Stimulated activated memory B cell treated with anti-CD40 and anti-IgM and Interleukin-4, amounts not matched to agents 10 μg/mL and 1 μg/mL and 100 μg/mL, for 72 hours (primary cell): ENCODE data around the gene LILRA5.
"Not testable (repeated sequence)": the region's sequence is repeated elsewhere in the genome, so short reads cannot be mapped to it uniquely, and the experiment has no call there.

Source experiments
- ATAC-seq: fragments of 150-1000 bp; cut with Tn5 transposase; 2 replicates; pipeline ENCODE4 v1.10.0; 2021
- H3K27ac Mint-ChIP-seq: one replicate; pipeline ENCODE4 v1.8.0; 2022; ENCODE audit warnings: mild to moderate bottlenecking, mixed read lengths
- H3K27me3 Mint-ChIP-seq: one replicate; pipeline ENCODE4 v1.8.0; 2022; ENCODE audit warnings: mixed read lengths
- H3K36me3 Mint-ChIP-seq: one replicate; pipeline ENCODE4 v1.8.0; 2022; ENCODE audit warnings: mixed read lengths
- H3K4me1 Mint-ChIP-seq: one replicate; pipeline ENCODE4 v1.8.0; 2022; ENCODE audit warnings: mixed read lengths
- H3K4me3 Mint-ChIP-seq: one replicate; pipeline ENCODE4 v1.8.0; 2022; ENCODE audit warnings: mild to moderate bottlenecking, moderate library complexity, mixed read lengths
- H3K9me3 Mint-ChIP-seq: one replicate; pipeline ENCODE4 v1.8.0; 2022; ENCODE audit warnings: mixed read lengths

Gene LILRA5

DNA sequence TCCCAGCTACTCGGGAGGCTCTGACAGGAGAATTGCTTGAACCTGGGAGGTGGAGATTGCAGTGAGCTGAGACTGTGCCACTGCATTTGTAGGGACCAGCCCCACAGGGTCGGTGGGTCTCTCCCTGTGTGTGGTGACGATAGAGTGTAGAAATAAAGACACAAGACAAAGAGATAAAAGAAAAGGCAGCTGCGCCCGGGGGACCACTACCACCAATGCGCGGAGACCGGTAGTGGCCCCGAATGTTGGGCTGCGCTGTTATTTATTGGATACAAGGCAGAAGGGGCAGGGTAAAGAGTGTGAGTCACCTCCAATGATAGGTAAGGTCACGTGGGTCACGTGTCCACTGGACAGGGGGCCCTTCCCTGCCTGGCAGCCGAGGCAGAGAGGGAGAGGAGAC, 9.3 kb upstream of the LILRA5 start:
- not testable (repeated sequence) for H3K9me3 Mint-ChIP-seq, H3K36me3 Mint-ChIP-seq, ATAC-seq, H3K27ac Mint-ChIP-seq, H3K4me3 Mint-ChIP-seq, H3K27me3 Mint-ChIP-seq
- H3K4me1 Mint-ChIP-seq, result peaks cover 34% of the 10 kb centered on the region

DNA sequence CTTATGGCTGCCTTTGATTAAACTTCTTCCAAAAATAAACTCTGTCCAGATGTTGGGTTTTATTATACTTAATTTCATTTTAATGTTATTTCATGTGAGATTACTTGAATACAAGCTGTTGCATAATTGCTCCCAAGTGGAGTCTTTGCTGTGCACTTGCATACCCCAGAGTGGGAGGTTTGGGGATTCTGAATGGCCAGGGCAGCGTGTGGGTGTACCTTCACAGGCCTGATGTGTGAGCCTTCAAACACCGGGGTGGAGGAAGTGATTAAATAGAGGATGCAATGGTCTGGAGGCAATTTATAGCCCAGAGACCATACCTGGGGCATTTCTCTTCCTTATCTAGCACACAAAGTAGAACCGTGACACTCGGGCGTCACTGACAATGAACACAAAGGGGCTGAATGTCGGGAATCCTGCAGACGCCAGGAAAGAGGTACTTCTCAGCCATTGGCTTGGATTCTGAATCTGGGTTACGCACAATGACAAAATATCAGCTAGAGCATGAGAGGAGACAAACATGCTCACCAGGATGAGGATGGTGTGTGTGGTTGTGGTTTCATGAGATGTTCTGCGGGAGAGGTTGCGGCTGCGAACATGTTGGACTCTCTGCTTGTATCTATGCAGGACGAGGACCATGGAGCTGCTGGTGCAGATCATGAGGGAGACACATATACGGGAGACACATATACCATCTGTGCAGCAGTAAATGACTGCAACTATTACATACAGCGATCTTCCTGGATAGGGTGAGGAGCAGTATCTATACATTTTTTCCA, 7.1 kb upstream of the LILRA5 start:
- peaks cover 17% of the 10 kb centered on the region for H3K4me1 Mint-ChIP-seq
- peaks cover 3% of the 10 kb centered on the region for H3K9me3 Mint-ChIP-seq
- ATAC-seq, result no peak
- H3K36me3 Mint-ChIP-seq, result no peaks in the 10 kb centered on the region
- H3K27ac Mint-ChIP-seq, result no peak overlapping the region
- no peak overlapping the region for H3K4me3 Mint-ChIP-seq
- H3K27me3 Mint-ChIP-seq, result no peaks in the 10 kb centered on the region

DNA sequence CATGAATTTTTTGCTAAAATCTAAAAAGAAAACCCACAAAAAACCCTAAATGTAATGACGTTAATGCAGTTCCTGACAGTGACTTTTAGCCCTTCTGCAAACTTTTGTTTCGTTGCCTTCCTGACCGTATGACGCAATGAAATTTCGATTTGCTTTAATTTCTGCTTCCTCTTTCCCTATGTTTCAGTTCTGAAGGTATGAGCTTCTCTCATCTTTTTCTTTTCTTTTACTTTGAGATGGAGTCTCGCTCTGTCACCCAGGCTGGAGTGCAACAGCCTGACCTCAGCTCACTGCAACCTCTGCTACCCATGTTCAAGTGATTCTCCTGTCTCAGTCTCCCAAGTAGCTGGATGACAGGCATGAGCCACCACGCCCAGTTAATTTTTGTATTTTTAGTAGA, 6.1 kb upstream of the LILRA5 start:
- peak overlapping the region; percentile 54 for H3K4me3 Mint-ChIP-seq
- H3K27ac Mint-ChIP-seq, result peak overlapping the region; percentile 55
- H3K9me3 Mint-ChIP-seq, result peaks cover 3% of the 10 kb centered on the region
- ATAC-seq, result peak; percentile 64
- no peaks in the 10 kb centered on the region for H3K27me3 Mint-ChIP-seq
- H3K36me3 Mint-ChIP-seq, result no peaks in the 10 kb centered on the region
- H3K4me1 Mint-ChIP-seq, result peaks cover 13% of the 10 kb centered on the region

DNA sequence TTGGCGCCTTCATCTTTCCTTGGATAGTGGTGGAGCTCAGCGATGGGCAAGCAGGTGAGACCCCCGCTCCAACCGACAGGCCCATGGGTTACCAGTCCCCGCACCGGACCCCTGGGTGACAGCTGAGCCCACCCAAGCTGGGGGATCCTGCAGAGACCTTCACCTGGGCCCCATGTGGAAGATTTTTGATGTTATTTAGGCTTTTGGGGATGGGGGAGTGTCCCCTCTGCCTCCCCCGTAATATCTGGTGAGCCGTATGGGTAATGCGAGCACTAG, 4.9 kb upstream of the LILRA5 start:
- Mint-ChIP-seq H3K36me3 (no peaks in the 10 kb centered on the region), H3K27me3 (no peaks in the 10 kb centered on the region), H3K4me1 (peaks cover 17% of the 10 kb centered on the region), H3K4me3 (no peak overlapping the region), H3K9me3 (peaks cover 3% of the 10 kb centered on the region), H3K27ac (no peak overlapping the region)
- ATAC-seq, result no peak

DNA sequence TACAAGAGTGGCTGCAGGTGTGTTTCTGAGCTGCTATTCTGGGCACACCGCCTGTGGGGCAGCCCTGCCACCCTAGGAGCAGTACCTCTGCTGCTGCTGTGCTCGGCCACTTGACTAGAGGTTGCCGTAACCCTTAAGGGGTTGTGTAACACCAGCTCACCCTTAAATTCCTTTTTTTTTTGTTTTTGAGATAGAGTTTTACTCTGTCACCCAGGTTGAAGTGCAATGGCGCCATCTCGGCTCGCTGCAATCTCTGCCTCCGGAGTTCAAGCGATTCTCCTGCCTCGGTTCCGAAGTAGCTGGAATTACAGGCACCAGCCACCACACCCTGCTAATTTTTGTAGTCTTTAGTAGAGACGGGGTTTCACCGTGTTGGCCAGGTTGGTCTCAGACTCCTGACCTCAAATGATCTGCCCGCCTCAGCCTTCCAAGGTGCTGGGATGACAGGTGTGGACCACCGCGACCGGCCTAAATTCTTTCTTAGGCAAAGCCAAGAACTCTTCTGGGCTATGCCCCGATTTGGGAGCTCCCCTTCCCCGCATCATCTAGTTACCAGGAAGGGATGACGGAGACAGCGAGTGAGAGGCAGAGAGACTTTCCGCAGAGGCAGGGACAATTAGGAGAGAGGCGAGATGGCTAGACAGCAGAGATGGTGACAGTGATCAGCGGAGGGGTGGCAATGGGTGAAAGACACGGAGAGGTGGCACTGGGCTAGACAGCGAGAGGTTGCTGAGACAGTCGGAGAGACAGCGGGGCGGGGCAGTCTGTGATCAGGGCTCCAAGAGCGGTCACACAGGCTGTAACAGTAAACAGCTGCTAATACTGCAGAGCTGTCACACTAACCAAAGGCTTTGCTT, 4.4 kb upstream of the LILRA5 start:
- Mint-ChIP-seq H3K27ac (no peak overlapping the region), H3K4me1 (peaks cover 23% of the 10 kb centered on the region), H3K9me3 (peaks cover 3% of the 10 kb centered on the region), H3K36me3 (no peaks in the 10 kb centered on the region), H3K27me3 (peaks cover 5% of the 10 kb centered on the region), H3K4me3 (no peak overlapping the region)
- no peak for ATAC-seq

DNA sequence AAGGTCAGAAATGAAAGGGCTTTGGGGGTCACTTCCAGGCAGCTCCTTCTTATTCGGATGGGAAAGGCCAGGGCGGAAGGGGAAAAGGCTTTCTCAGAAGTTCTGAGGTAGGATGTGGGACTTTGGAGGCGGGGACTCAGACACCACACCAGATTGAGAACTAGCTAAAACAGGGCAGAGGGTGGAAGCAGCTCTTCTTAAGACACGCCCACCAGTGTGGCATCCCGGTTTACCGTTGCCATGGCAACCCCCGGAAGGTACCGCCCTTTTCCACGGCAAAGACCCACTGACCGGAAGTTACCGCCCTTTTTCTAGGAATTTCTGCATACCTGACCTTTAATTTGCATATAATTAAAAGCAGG, 3.8 kb upstream of the LILRA5 start:
- ATAC-seq, result no peak
- Mint-ChIP-seq H3K9me3 (peaks cover 2% of the 10 kb centered on the region), H3K36me3 (no peaks in the 10 kb centered on the region), H3K4me3 (no peak overlapping the region), H3K4me1 (peaks cover 28% of the 10 kb centered on the region), H3K27me3 (peaks cover 10% of the 10 kb centered on the region), H3K27ac (no peak overlapping the region)

DNA sequence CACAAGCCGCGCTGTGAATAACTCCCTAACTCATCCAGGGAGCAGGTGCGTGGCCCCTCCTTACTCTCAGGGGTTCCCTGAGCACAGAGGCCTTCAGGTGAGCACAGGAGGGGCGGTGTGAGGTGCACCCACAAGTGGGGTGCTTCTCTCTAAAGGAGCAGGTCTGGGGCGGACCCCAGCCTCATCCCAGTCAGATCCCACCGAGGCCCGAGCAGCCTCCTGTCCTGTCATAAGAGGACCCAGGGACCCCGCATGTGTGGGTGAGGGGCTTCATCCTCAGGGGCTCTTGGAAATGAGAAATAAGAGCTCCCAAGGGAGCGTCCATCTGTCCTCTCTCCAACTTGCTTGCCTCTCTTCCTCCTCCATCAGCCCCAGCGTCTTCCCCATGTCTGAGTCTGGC, 3.0 kb upstream of the LILRA5 start:
- peaks cover 28% of the 10 kb centered on the region for H3K4me1 Mint-ChIP-seq

DNA sequence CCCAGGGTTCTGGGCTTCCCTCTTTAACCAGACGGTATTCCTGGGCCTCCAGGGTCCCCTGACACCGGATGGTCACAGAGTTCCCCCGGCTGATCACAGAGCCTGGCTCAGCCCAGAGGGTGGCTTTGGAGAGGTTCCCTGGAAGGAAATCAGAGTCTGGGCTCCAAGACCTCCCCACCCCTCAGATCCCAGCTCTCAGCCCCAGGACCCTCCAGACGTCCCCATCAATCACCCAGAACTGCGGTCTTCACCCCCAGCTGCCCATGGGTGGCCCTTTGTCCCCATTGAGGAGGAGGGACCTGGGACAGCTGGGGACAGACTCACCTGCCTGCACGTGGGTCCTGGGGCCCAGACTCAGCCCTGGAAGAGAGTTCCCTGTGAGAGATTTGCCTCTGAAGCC, 955 bp downstream of the LILRA5 start:
- no peak for ATAC-seq
- H3K9me3 Mint-ChIP-seq, result no peaks in the 10 kb centered on the region
- no peak overlapping the region for H3K4me3 Mint-ChIP-seq
- no peak overlapping the region for H3K27ac Mint-ChIP-seq
- no peaks in the 10 kb centered on the region for H3K36me3 Mint-ChIP-seq
- peaks cover 14% of the 10 kb centered on the region for H3K4me1 Mint-ChIP-seq
- peaks cover 40% of the 10 kb centered on the region for H3K27me3 Mint-ChIP-seq

More for the DNA sequence above, 3.0 kb upstream of the LILRA5 start:
- no peak overlapping the region for H3K4me3 Mint-ChIP-seq
- peaks cover 16% of the 10 kb centered on the region for H3K27me3 Mint-ChIP-seq
- ATAC-seq, result no peak
- no peaks in the 10 kb centered on the region for H3K9me3 Mint-ChIP-seq
- H3K36me3 Mint-ChIP-seq, result no peaks in the 10 kb centered on the region
- H3K27ac Mint-ChIP-seq, result no peak overlapping the region

DNA sequence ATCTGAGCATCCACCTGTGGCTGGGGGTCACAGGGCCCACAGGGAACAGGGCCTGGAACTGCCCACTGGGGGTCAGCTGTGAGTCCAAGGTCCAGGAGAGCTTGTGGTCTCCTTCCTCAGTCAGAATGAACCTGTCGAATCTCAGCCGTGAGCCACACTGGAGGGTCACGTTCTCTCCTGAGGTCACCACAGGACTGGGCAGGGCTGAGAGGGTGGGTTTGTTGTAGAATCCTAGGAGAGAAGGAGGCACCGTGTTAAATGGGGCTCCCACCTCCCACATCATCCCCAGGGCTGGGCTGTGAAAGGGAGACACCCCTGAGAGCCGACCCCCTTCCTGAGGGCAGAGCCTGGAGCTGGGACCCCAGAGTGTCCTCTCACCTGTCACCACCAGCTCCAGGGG, 1.5 kb downstream of the LILRA5 start:
- no peaks in the 10 kb centered on the region for H3K36me3 Mint-ChIP-seq
- H3K27me3 Mint-ChIP-seq, result peaks cover 46% of the 10 kb centered on the region
- no peak overlapping the region for H3K4me3 Mint-ChIP-seq
- ATAC-seq, result no peak
- peaks cover 14% of the 10 kb centered on the region for H3K4me1 Mint-ChIP-seq
- no peak overlapping the region for H3K27ac Mint-ChIP-seq
- no peaks in the 10 kb centered on the region for H3K9me3 Mint-ChIP-seq

DNA sequence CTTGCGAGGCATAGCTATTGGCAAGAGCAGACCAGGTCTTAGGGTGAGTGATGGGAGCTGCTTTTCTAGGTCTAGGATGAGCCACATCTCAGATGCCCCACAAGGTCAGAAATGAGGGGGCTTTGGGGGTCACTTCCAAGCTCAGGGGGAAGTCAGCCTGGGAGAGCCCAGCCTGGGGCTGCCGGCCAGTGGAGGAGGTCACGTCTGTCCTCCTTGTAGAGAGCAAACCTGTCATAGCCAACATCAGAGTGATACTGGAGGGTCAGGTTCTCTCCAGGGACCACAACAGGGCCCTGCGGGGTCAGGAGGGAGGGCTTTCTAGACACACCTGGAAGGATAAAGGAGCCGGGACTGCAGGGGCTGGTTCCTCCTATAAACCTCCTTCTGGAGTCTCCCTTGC, 2.4 kb downstream of the LILRA5 start:
- Mint-ChIP-seq H3K4me1 (peaks cover 14% of the 10 kb centered on the region), H3K27ac (no peak overlapping the region), H3K27me3 (peaks cover 55% of the 10 kb centered on the region), H3K9me3 (no peaks in the 10 kb centered on the region), H3K36me3 (no peaks in the 10 kb centered on the region), H3K4me3 (no peak overlapping the region)
- no peak for ATAC-seq

DNA sequence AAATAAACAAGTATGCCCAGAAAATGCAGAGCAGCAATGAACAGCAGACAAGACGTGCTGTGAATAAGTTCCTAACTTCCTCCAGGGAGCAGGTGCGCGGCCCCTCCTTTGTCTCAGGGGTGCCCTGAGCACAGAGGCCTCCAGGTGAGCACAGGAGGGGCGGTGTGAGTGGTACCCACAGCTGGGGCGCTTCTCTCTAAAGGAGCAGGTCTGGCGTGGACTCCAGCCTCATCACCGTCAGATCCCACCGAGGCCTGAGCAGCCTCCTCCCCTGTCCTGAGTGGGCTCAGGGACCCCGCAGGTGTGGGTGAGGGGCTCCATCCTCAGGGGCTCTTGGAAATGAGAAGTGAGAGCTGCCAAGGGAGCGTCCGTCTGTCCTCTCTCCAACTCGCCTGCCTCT, 3.2 kb downstream of the LILRA5 start:
- Mint-ChIP-seq H3K27ac (no peak overlapping the region), H3K9me3 (no peaks in the 10 kb centered on the region), H3K4me1 (peaks cover 17% of the 10 kb centered on the region), H3K27me3 (peaks cover 62% of the 10 kb centered on the region), H3K4me3 (no peak overlapping the region), H3K36me3 (no peaks in the 10 kb centered on the region)
- ATAC-seq, result no peak

DNA sequence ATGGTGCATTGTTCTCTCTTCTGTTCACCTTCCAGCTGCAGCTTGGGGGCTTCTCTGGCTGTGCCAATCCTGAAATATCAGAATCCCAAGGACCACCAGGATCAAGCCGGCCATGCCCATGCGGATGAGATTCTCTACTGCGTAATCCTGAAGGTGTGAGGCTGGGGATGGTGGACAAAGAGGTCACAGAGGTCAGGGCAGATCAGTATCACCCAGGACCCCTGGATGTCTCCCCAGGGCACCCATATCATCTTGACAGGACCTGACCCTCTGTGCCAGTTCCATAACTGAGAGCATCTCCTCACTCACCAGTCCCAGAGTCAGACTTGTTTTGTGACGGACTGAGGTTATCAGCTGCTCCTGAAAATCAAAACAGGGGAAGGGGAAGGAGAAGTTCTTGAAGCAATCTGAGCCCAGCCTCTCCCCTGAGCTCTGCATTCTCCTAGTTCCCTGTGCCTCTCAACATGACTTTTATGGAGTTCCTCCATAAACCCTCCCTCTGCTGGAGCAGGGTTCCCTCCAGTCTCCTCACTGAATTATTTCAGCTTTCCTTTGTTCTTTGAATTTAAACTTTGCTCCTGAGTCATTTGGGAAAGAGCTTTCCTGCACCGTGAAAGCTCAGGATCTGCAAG, 5.5 kb downstream of the LILRA5 start:
- H3K4me3 Mint-ChIP-seq, result no peak overlapping the region
- no peaks in the 10 kb centered on the region for H3K9me3 Mint-ChIP-seq
- no peaks in the 10 kb centered on the region for H3K36me3 Mint-ChIP-seq
- no peak for ATAC-seq
- peaks cover 13% of the 10 kb centered on the region for H3K4me1 Mint-ChIP-seq
- peaks cover 81% of the 10 kb centered on the region for H3K27me3 Mint-ChIP-seq
- no peak overlapping the region for H3K27ac Mint-ChIP-seq

DNA sequence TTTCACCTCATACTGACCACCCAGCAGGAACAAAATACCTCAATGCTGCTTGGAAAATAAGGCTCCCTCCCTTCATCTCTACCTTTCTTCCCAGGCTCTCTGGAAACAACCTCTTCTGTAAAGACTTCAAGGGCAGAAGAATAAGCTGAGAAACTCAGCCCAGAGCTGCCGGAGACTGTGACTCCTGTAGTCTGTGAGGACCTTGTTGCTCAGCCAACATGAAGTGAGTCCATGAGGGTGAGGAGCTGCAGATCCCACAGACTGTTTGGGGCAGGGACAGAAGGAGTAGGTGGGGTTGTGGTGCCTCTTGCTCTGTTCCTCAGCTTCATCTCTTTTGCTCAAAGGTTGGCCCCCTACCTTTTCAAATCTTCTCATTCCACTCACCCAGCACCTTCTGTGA, 7.8 kb downstream of the LILRA5 start:
- no peak overlapping the region for H3K27ac Mint-ChIP-seq
- no peaks in the 10 kb centered on the region for H3K9me3 Mint-ChIP-seq
- H3K4me1 Mint-ChIP-seq, result peaks cover 6% of the 10 kb centered on the region
- ATAC-seq, result no peak
- H3K27me3 Mint-ChIP-seq, result peaks cover 78% of the 10 kb centered on the region
- H3K4me3 Mint-ChIP-seq, result no peak overlapping the region
- no peaks in the 10 kb centered on the region for H3K36me3 Mint-ChIP-seq

DNA sequence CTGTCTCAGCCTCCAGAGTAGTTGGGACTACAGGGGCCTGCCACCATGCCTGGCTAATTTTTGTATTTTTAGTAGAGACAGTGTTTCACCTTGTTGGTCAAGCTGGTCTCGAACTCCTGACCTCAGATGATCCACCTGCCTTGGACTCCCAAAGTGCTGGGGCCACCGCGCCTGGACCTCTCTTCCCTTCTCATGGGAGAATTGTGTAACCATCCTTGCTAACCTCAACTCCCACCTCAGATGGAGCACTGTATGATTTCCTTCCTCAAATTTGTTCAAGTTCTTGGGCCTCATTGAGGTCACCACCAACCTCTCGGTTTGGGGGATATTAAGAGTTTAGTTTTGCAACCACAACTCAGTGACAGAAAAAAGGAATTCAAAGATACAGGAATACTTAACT, 10.7 kb downstream of the LILRA5 start:
- H3K36me3 Mint-ChIP-seq, result no peaks in the 10 kb centered on the region
- H3K27ac Mint-ChIP-seq, result no peak overlapping the region
- H3K4me1 Mint-ChIP-seq, result peaks cover 11% of the 10 kb centered on the region
- H3K9me3 Mint-ChIP-seq, result no peaks in the 10 kb centered on the region
- no peak overlapping the region for H3K4me3 Mint-ChIP-seq
- ATAC-seq, result no peak
- peaks cover 75% of the 10 kb centered on the region for H3K27me3 Mint-ChIP-seq

DNA sequence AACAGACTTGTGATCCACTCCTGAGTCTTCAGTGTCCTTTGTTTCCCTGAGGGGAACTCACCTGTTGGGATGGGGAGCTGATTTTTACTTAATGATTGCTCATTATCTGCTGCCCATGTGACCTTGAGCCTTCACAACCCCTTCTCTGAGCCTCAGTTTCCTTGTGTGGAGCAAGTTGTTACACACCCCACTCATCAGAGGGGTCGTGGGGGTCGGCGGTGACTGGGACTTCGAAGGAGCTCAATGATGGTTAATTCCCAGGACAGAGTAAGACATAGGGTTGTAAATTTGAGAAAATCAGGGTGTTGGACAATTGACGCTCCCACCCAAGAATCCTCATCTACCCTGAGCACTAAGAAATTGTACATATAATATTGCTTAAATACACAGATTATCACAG, 13.5 kb downstream of the LILRA5 start:
- Mint-ChIP-seq H3K9me3 (no peaks in the 10 kb centered on the region), H3K27me3 (peaks cover 59% of the 10 kb centered on the region), H3K4me1 (peaks cover 5% of the 10 kb centered on the region), H3K27ac (no peak overlapping the region), H3K36me3 (no peaks in the 10 kb centered on the region), H3K4me3 (no peak overlapping the region)
- ATAC-seq, result no peak

DNA sequence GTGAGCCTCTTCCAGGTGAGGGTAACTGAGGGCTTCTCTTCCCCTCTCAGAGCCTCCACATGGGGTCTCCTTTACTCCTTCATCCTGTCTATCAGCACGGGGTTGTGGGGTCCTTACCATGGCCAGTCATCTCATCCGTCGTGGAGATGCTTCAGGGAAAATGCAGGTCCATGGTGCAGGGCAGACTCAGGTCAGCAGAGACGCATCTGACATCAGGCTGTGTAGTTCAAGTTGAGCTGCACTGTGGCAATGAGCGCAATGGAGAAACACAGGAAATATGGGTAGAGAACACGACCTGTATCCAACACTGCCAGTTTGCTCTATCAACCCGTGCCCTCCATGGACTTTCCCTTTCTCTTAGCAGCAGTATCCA, 13.9 kb downstream of the LILRA5 start:
- Mint-ChIP-seq H3K4me1 (peaks cover 5% of the 10 kb centered on the region), H3K27me3 (peaks cover 59% of the 10 kb centered on the region), H3K36me3 (no peaks in the 10 kb centered on the region), H3K9me3 (no peaks in the 10 kb centered on the region), H3K27ac (no peak overlapping the region), H3K4me3 (no peak overlapping the region)
- ATAC-seq, result peak; percentile 12
